ENCODE data around the gene TMEM41A. TPM values are rescaled to one million over a fixed set of nuclear protein-coding genes. Genes with fewer than 3 reads are reported as not detected.

TMEM41A gene
- total RNA-seq, 1 experiment from 2014 or later: 37.2 TPM

DNA sequence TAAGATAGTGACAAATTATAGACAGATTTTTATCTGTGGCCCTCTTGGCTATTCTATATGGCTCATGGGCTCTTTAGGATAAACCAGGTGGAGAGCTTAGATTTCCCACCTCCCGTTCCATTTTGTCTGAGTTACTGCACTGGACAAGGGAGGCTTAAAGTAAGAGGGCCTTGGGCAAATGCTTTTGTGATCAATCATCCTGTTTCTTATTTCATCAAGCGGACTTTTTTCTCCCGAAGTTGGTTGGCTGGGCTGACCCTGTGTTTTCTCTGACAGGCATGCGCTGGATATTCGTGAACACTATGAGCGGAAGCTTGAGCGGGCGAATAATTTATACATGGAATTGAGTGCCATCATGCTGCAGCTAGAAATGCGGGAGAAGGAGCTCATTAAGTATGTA, 33.4 kb downstream of the TMEM41A start:
- POLR2A ChIA-PET (ENCODE audit: unreplicated experiment): interaction anchor here (0.6 kb wide), 1 partner anchor 110 kb away, joined by 3 read pairs; no protein-coding TSS in a partner anchor
- H3K4me3 ChIP-seq: no peak overlapping the region
- no TSS peak for BruUV-seq (replicated peaks)

DNA sequence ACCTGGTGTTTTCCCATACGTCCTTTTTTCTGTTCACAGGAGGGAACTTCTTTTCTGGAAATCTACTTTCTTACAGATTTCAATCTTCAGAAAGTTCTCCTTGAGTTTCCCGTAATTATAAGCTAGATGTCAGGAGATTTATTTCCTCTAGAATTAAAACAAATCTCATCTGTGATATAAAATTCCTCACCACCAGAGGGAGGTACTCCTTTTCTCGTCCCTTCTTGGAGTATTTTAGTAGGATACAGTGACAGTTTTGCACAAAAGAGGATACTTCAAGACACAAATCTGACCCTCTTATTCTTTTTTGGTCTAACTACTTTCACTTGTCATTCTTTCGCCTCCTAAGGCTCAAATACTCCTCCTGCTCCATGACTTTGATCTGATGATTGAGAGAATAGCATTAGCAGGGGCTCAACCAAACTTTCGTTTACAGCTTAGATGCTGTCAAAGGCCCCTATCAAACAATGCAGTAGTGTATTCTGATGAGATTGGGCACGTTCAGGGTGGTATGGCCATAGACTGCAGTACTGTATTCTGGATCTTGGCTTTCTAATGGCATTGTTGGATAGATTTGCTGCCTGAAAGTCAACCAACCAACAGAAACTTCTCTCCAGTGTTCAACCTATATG, 38.0 kb downstream of the TMEM41A start:
- ChIA-PET CTCF (interaction anchor here (0.5 to 2.3 kb wide), 3 partner anchors 114 to 1827 kb away, joined by 3 to 25 read pairs (median 6); no protein-coding TSS in a partner anchor), POLR2A (ENCODE audit: unreplicated experiment) (interaction anchor here (0.7 to 1.2 kb wide), 2 partner anchors 40 to 114 kb away, joined by 3 to 8 read pairs; no protein-coding TSS in a partner anchor)
- H3K4me3 ChIP-seq: no peak overlapping the region
- no peaks in the 10 kb centered on the region for H4K20me1 ChIP-seq (ENCODE audit: insufficient read depth)
- intact Hi-C loops (cut with micrococcal nuclease; ENCODE audit: unreplicated experiment): no loop called here
- H3K27ac ChIP-seq: no peak overlapping the region
- H3K4me1 ChIP-seq (replicated peaks; ENCODE audit: insufficient read depth): no peaks in the 10 kb centered on the region
- H3K9me3 ChIP-seq (ENCODE audit: insufficient read depth, low read depth): no peaks in the 10 kb centered on the region
- H3F3A ChIP-seq (ENCODE audit: insufficient read depth, low read depth): no peaks in the 10 kb centered on the region
- no peak overlapping the region for H2AFZ ChIP-seq
- no peaks in the 10 kb centered on the region for H3K27me3 ChIP-seq (ENCODE audit: insufficient read depth, low read depth)
- H3K9me2 ChIP-seq (ENCODE audit: insufficient read depth): no peaks in the 10 kb centered on the region
- TF ChIP-seq EZH2 (IDR thresholded peaks at IDR 0.05; ENCODE audit: low read depth): no peak
- TF ChIP-seq, protein P1, sequence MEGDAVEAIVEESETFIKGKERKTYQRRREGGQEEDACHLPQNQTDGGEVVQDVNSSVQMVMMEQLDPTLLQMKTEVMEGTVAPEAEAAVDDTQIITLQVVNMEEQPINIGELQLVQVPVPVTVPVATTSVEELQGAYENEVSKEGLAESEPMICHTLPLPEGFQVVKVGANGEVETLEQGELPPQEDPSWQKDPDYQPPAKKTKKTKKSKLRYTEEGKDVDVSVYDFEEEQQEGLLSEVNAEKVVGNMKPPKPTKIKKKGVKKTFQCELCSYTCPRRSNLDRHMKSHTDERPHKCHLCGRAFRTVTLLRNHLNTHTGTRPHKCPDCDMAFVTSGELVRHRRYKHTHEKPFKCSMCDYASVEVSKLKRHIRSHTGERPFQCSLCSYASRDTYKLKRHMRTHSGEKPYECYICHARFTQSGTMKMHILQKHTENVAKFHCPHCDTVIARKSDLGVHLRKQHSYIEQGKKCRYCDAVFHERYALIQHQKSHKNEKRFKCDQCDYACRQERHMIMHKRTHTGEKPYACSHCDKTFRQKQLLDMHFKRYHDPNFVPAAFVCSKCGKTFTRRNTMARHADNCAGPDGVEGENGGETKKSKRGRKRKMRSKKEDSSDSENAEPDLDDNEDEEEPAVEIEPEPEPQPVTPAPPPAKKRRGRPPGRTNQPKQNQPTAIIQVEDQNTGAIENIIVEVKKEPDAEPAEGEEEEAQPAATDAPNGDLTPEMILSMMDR (conservative IDR thresholded peaks at IDR 0.05): peak; percentile 87
- no peak for DNase-seq
- BruUV-seq (replicated peaks): no TSS peak
- no peak overlapping the region for H3K4me2 ChIP-seq
- no peaks in the 10 kb centered on the region for H3K79me2 ChIP-seq (ENCODE audit: low read depth)
- H3K36me3 ChIP-seq (ENCODE audit: low read depth): no peaks in the 10 kb centered on the region

More for the DNA sequence above, 33.4 kb downstream of the TMEM41A start:
- no peaks in the 10 kb centered on the region for H3K36me3 ChIP-seq (ENCODE audit: low read depth)
- no peaks in the 10 kb centered on the region for H3K9me2 ChIP-seq (ENCODE audit: insufficient read depth)
- no peaks in the 10 kb centered on the region for H3K27me3 ChIP-seq (ENCODE audit: insufficient read depth, low read depth)
- DNase-seq: no peak
- CTCF ChIA-PET: no interaction called here
- no peak overlapping the region for H2AFZ ChIP-seq
- no peaks in the 10 kb centered on the region for H4K20me1 ChIP-seq (ENCODE audit: insufficient read depth)
- TF ChIP-seq EZH2 (IDR thresholded peaks at IDR 0.05; ENCODE audit: low read depth): no peak
- H3K79me2 ChIP-seq (ENCODE audit: low read depth): no peaks in the 10 kb centered on the region
- intact Hi-C loops (cut with micrococcal nuclease; ENCODE audit: unreplicated experiment): no loop called here
- no peaks in the 10 kb centered on the region for H3F3A ChIP-seq (ENCODE audit: insufficient read depth, low read depth)
- no peak overlapping the region for H3K4me2 ChIP-seq
- H3K27ac ChIP-seq: no peak overlapping the region
- H3K4me1 ChIP-seq (replicated peaks; ENCODE audit: insufficient read depth): no peaks in the 10 kb centered on the region
- no peaks in the 10 kb centered on the region for H3K9me3 ChIP-seq (ENCODE audit: insufficient read depth, low read depth)

DNA sequence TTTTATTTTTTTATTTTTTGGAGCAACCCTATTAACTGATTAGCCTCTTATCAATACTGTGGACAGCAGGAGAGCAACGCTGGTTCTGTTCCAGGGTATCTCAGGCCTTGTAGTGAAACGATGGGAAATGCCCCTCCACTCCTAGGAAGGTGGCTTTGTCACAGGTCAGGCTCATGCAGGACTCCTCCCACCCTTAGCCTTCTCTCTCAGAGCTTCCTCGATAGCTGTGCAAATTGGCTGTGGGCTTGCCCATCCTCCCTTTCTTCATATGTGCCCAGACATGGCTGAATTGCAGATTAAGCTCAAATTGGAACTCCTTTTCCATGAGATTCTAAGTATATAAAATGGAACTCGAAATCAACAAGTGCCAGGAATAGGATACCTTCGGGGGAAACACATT, 38.5 kb downstream of the TMEM41A start:
- no peak overlapping the region for H3K4me2 ChIP-seq

More for the DNA sequence above, 38.5 kb downstream of the TMEM41A start:
- TF ChIP-seq, protein P1 (conservative IDR thresholded peaks at IDR 0.05): no peak
- no peak for TF ChIP-seq EZH2 (IDR thresholded peaks at IDR 0.05; ENCODE audit: low read depth)
- Histone ChIP-seq H3K9me2 (ENCODE audit: insufficient read depth) (no peaks in the 10 kb centered on the region), H4K20me1 (ENCODE audit: insufficient read depth) (no peaks in the 10 kb centered on the region), H3K4me3 (no peak overlapping the region), H3K79me2 (ENCODE audit: low read depth) (no peaks in the 10 kb centered on the region), H3F3A (ENCODE audit: insufficient read depth, low read depth) (no peaks in the 10 kb centered on the region), H3K27me3 (ENCODE audit: insufficient read depth, low read depth) (no peaks in the 10 kb centered on the region), H3K4me1 (replicated peaks; ENCODE audit: insufficient read depth) (no peaks in the 10 kb centered on the region), H3K9me3 (ENCODE audit: insufficient read depth, low read depth) (no peaks in the 10 kb centered on the region), H3K36me3 (ENCODE audit: low read depth) (no peaks in the 10 kb centered on the region), H2AFZ (no peak overlapping the region), H3K27ac (no peak overlapping the region)
- POLR2A ChIA-PET (ENCODE audit: unreplicated experiment): interaction anchor here (0.7 kb wide), 1 partner anchor 40 kb away, joined by 3 read pairs; no protein-coding TSS in a partner anchor
- no peak for DNase-seq
- BruUV-seq (replicated peaks): no TSS peak
- CTCF ChIA-PET: interaction anchor here (0.5 to 2.3 kb wide), 3 partner anchors 115 to 1827 kb away, joined by 3 to 25 read pairs (median 6); no protein-coding TSS in a partner anchor
- intact Hi-C loops (cut with micrococcal nuclease; ENCODE audit: unreplicated experiment): no loop called here

All from PC-9 (cell line).